GM12892 (cell line): ENCODE results near the gene NFASC.

ENCODE experiments used
- POLR2A ChIP-seq: IDR thresholded peaks from 2 replicates; pipeline ENCODE4 v1.6.1; 2011; ENCODE audit warnings: low read depth, low read length, control low read depth
- POLR2AphosphoS5 ChIP-seq: IDR thresholded peaks from 2 replicates; pipeline ENCODE4 v1.6.1; 2011; ENCODE audit warnings: low read depth, low read length, control low read depth

GRCh38 chr1:204859861-204860267, 10.8 kb upstream of the NFASC start:
- TF ChIP-seq POLR2A (no peak), POLR2AphosphoS5 (no peak)
